Parathyroid adenoma (tissue), 2 donors: ENCODE data around the gene NSUN6.
"Not testable (repeated sequence)": the region's sequence is repeated elsewhere in the genome, so short reads cannot be mapped to it uniquely, and the experiment has no call there.

Experiments
- H2AFZ ChIP-seq: fragments of 300-600 bp; sonication (generic); one replicate; pipeline ENCODE4 v1.7.0; 2017; ENCODE audit warnings: antibody characterized with exemption, mild to moderate bottlenecking
- H3K27ac ChIP-seq: fragments of 300-600 bp; sonication (generic); one replicate; pipeline ENCODE4 v1.7.0; 2017
- H3K27me3 ChIP-seq: fragments of 300-600 bp; sonication (generic); one replicate; pipeline ENCODE4 v1.7.0; 2017; ENCODE audit warnings: low read length; ENCODE audit not compliant: control insufficient read depth, insufficient read depth
- H3K36me3 ChIP-seq: fragments of 300-600 bp; sonication (generic); one replicate; pipeline ENCODE4 v1.7.0; 2017; ENCODE audit warnings: low read length; ENCODE audit not compliant: control insufficient read depth, insufficient read depth
- H3K4me1 ChIP-seq: fragments of 300-600 bp; sonication (generic); one replicate; pipeline ENCODE4 v1.7.0; 2017; ENCODE audit warnings: control low read depth
- H3K4me2 ChIP-seq: fragments of 300-600 bp; sonication (generic); one replicate; pipeline ENCODE4 v1.7.0; 2017; ENCODE audit warnings: low read length
- H3K4me3 ChIP-seq: fragments of 300-600 bp; sonication (generic); one replicate; pipeline ENCODE4 v1.7.0; 2017; ENCODE audit warnings: low read depth, low read length
- H3K79me2 ChIP-seq: fragments of 300-600 bp; sonication (generic); one replicate; pipeline ENCODE4 v1.7.0; 2017; ENCODE audit warnings: control low read depth
- H3K9ac ChIP-seq: fragments of 300-600 bp; sonication (generic); one replicate; pipeline ENCODE4 v1.7.0; 2017; ENCODE audit warnings: mild to moderate bottlenecking
- H3K9me3 ChIP-seq: fragments of 300-600 bp; sonication (generic); one replicate; pipeline ENCODE4 v1.7.0; 2017; ENCODE audit warnings: low read length; ENCODE audit not compliant: control insufficient read depth
- TF ChIP-seq, protein P1 (sequence below): fragments of 300-600 bp; sonication (generic); IDR thresholded peaks from one replicate; pipeline ENCODE4 v1.7.0; 2017; ENCODE audit warnings: antibody characterized with exemption, mild to moderate bottlenecking
- donor health status: primary hyperparathyroidism.

Gene NSUN6

DNA sequence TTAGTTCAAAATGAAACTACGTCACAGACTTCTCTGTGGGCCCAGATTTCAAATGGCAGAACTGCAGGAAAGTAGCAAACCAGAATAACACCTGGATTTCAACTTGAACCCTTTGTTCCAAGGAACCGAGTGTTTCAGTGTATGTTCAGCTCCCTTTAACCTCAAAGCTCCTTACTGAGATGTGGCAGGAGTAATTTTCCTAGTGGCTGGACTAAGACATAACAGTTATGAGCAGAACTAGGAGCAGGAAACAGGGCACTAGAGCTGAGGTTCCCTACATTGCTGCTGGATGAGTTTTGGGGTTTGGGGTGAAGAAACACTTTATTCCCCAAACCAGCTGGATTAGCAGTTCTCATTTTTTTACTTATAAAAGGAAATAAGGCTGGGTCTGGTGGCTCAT is 50.1 kb downstream of the NSUN6 start:
- Histone ChIP-seq H3K36me3 (no peaks in the 10 kb centered on the region), H3K9ac (no peak overlapping the region), H3K4me2 (no peak overlapping the region), H3K9me3 (no peaks in the 10 kb centered on the region), H2AFZ (no peak overlapping the region), H3K4me3 (no peak overlapping the region), H3K4me1 (no peaks in the 10 kb centered on the region), H3K27ac (no peak overlapping the region), H3K27me3 (no peaks in the 10 kb centered on the region), H3K79me2 (no peaks in the 10 kb centered on the region)
- TF ChIP-seq, protein P1, sequence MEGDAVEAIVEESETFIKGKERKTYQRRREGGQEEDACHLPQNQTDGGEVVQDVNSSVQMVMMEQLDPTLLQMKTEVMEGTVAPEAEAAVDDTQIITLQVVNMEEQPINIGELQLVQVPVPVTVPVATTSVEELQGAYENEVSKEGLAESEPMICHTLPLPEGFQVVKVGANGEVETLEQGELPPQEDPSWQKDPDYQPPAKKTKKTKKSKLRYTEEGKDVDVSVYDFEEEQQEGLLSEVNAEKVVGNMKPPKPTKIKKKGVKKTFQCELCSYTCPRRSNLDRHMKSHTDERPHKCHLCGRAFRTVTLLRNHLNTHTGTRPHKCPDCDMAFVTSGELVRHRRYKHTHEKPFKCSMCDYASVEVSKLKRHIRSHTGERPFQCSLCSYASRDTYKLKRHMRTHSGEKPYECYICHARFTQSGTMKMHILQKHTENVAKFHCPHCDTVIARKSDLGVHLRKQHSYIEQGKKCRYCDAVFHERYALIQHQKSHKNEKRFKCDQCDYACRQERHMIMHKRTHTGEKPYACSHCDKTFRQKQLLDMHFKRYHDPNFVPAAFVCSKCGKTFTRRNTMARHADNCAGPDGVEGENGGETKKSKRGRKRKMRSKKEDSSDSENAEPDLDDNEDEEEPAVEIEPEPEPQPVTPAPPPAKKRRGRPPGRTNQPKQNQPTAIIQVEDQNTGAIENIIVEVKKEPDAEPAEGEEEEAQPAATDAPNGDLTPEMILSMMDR: no peak

- no peak overlapping the region for H3K4me3 ChIP-seq
- H3K4me1 ChIP-seq: no peaks in the 10 kb centered on the region
- H3K9me3 ChIP-seq: no peaks in the 10 kb centered on the region
- no peaks in the 10 kb centered on the region for H3K36me3 ChIP-seq
- TF ChIP-seq, protein P1: no peak
- no peak overlapping the region for H2AFZ ChIP-seq
- H3K4me2 ChIP-seq: no peak overlapping the region
- no peak overlapping the region for H3K27ac ChIP-seq
- no peaks in the 10 kb centered on the region for H3K79me2 ChIP-seq
- H3K9ac ChIP-seq: no peak overlapping the region
- no peaks in the 10 kb centered on the region for H3K27me3 ChIP-seq
Measured at GRCh38 chr10:18599392-18599791, 52.0 kb downstream of the NSUN6 start.

DNA sequence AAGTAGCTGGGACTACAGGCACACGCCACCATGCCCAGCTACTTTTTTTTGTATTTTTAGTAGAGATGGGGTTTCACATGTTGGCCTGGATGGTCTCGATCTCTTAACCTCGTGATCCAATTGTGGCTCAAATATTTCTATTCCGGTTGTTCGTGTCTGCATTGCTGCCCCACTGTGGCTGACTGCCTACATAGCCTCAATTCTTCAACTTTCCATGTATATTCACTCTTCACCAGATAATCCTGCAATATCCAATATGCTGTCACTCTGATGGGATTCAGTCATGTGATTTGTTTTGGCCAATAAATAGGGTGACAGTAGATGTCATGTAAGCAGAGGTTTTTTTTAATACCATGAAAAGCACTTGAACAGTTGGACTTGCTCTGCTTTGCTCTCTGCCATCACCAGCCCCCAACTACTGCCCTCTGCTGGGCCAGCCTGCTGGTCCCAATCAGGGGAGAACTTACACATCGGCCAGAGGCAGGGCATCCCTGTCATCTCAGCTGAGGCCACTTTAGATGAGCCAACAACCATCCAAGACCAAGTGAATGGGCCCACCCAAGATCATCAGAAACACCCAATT is 56.7 kb downstream of the NSUN6 start:
- no peak overlapping the region for H2AFZ ChIP-seq
- H3K9me3 ChIP-seq: no peaks in the 10 kb centered on the region
- H3K79me2 ChIP-seq: no peaks in the 10 kb centered on the region
- TF ChIP-seq, protein P1: no peak
- no peak overlapping the region for H3K4me3 ChIP-seq
- no peaks in the 10 kb centered on the region for H3K27me3 ChIP-seq
- H3K27ac ChIP-seq: no peak overlapping the region
- H3K9ac ChIP-seq: no peak overlapping the region
- no peaks in the 10 kb centered on the region for H3K4me1 ChIP-seq
- H3K4me2 ChIP-seq: no peak overlapping the region
- H3K36me3 ChIP-seq: no peaks in the 10 kb centered on the region

DNA sequence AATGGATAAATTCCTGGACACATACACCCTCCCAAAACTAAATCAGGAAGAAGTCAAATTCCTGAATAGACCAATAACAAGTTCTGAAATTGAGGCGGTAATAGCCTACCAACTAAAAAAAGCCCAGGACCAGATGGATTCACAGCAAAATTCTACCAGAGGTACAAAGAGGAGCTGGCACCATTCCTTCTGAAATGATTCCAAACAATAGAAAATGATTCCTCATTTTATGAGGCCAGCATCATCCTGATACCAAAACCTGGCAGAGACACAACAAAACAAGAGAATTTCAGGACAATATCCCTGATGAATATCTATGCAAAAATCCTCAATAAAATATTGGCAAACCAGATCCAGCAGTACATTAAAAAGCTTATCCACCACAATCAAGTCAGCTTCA is 60.2 kb downstream of the NSUN6 start:
- H3K4me3 ChIP-seq, H3K9ac ChIP-seq, H3K79me2 ChIP-seq, H3K4me1 ChIP-seq, H2AFZ ChIP-seq, H3K36me3 ChIP-seq, H3K27ac ChIP-seq, H3K27me3 ChIP-seq, H3K9me3 ChIP-seq, H3K4me2 ChIP-seq: not testable (repeated sequence)

GRCh38 chr10:18586637-18587036 is 64.8 kb downstream of the NSUN6 start:
- H3K4me2 ChIP-seq, H3K79me2 ChIP-seq, H3K36me3 ChIP-seq, H2AFZ ChIP-seq, H3K4me3 ChIP-seq, H3K9ac ChIP-seq, H3K9me3 ChIP-seq, H3K27me3 ChIP-seq, H3K4me1 ChIP-seq, H3K27ac ChIP-seq: not testable (repeated sequence)
